GM20000 (cell line): ENCODE results near the gene LRMDA.

Source experiments
- DNase-seq: peaks from one replicate; pipeline ENCODE4 v3.0.0; 2012; ENCODE audit warnings: low spot score
- TF ChIP-seq, protein P1 (sequence below): IDR thresholded peaks from 2 replicates; pipeline ENCODE4 v1.5.1; 2012; ENCODE audit warnings: mild to moderate bottlenecking, control low read depth; ENCODE audit errors: extremely low read depth, missing control alignments

Gene LRMDA

GRCh38 chr10:75540981-75541380 is 109.6 kb downstream of the LRMDA start:
- TF ChIP-seq, protein P1, sequence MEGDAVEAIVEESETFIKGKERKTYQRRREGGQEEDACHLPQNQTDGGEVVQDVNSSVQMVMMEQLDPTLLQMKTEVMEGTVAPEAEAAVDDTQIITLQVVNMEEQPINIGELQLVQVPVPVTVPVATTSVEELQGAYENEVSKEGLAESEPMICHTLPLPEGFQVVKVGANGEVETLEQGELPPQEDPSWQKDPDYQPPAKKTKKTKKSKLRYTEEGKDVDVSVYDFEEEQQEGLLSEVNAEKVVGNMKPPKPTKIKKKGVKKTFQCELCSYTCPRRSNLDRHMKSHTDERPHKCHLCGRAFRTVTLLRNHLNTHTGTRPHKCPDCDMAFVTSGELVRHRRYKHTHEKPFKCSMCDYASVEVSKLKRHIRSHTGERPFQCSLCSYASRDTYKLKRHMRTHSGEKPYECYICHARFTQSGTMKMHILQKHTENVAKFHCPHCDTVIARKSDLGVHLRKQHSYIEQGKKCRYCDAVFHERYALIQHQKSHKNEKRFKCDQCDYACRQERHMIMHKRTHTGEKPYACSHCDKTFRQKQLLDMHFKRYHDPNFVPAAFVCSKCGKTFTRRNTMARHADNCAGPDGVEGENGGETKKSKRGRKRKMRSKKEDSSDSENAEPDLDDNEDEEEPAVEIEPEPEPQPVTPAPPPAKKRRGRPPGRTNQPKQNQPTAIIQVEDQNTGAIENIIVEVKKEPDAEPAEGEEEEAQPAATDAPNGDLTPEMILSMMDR: no peak

GRCh38 chr10:75541411-75541810 is 110.0 kb downstream of the LRMDA start:
- DNase-seq: no peak
- TF ChIP-seq, protein P1: no peak

More at GRCh38 chr10:75540981-75541380, 109.6 kb downstream of the LRMDA start:
- no peak for DNase-seq

DNA sequence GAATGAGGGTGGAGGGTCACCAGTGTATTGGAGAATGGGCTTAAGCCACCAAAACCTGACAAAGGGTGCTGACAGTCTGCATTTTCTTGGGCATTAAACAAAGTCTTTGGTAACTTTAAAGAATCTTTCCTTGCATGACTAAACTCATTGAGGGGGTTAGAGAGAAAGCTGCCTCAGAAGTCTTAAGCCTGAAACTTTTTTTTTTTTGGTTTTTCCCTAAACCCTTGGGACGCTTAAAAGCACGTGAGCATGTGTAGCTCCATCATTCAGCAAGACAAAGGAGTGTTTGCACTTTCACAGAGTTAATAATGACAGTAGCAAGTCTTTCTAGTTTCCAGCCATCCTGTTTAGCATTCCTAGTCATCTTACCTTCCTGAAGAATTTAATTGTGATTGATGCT is 110.7 kb downstream of the LRMDA start:
- TF ChIP-seq, protein P1: no peak
- DNase-seq: no peak

- DNase-seq: no peak
- TF ChIP-seq, protein P1: no peak
Measured at GRCh38 chr10:75542906-75543305, 111.5 kb downstream of the LRMDA start.

GRCh38 chr10:75544386-75544785 is 113.0 kb downstream of the LRMDA start:
- TF ChIP-seq, protein P1: no peak
- DNase-seq: no peak

DNA sequence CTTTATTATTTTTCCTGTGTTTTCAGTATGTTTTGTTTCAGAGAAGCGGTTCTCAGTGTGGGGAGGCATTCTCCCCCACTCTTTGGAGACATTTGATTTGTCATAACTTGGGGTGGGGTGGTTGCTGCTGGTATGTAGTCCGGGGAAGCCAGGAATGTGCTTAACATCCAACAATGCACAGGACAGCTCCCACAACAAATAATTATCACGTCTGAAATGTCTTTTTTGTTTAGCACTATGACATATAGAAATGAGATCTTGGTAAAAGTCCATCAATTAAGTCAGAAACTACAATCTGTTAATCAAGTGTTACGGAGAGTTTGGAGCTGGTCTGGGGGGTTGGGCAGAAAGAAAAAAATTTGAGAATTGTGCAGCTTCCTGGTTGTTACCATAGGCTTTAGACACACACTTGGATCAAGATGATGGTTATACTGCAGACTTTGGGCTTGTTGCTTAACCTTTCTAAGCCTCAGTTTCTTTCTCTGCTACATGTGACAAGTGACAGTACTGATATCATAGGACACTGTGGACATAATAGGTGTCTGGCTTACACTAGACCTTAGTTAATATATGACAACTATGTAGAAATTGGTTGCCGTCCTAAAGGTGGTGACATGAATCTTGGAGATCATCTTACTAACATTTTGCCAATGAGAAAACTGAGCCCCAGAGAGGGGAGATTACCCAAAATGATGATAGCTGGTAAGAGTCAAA is 113.7 kb downstream of the LRMDA start:
- TF ChIP-seq, protein P1: no peak
- no peak for DNase-seq

DNA sequence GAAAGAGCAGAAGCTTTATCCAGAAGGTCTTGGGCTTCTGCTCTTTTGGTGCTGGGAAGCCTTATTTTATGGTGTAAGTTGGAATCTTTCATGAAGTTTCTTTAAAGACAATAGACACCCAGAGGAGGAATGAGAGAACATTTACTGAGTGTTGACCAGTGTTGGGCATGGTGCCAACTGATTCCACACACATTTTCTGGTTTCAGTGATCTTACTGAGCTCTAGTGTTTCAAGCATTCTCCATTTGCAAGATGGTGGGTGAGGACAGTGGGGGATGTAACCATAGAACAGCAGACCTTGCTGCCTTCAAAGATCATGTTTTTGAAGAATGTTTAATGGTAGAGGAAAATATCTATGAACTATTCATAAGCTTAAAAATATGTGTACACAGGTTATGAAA is 114.6 kb downstream of the LRMDA start:
- TF ChIP-seq, protein P1: no peak
- no peak for DNase-seq
